Right cardiac atrium (tissue), 5 donors: Measurements from ENCODE around the gene MISP. TPM values are rescaled to one million over a fixed set of nuclear protein-coding genes. Genes with fewer than 3 reads are reported as not detected.
"Not testable (repeated sequence)": the region's sequence is repeated elsewhere in the genome, so short reads cannot be mapped to it uniquely, and the experiment has no call there.

Experiments
- ATAC-seq, 2 donors: fragments of 200-7000 bp; cut with Tn5 transposase; one replicate each; pipeline versions ENCODE4 v1.8.0 to v1.9.1; 2020; ENCODE audit warnings: moderate library complexity in 2 of 2, mild to moderate bottlenecking in 1 of 2
- DNase-seq, 3 donors: peaks; one replicate each; pipeline ENCODE4 v3.0.0-alpha.2; 2020
- H3K27ac ChIP-seq: one replicate; pipeline ENCODE4 v1.5.1; 2013; ENCODE audit warnings: mild to moderate bottlenecking, low read length, control low read depth, moderate library complexity
- H3K27me3 ChIP-seq: one replicate; pipeline ENCODE4 v1.6.1; 2013; ENCODE audit not compliant: control insufficient read depth, insufficient read depth
- H3K4me1 ChIP-seq: one replicate; pipeline ENCODE4 v1.6.1; 2013; ENCODE audit warnings: low read length; ENCODE audit not compliant: control insufficient read depth, insufficient read depth
- H3K4me3 ChIP-seq: one replicate; pipeline ENCODE4 v1.5.1; 2013; ENCODE audit warnings: low read length, control low read depth
- H3K9me3 ChIP-seq: one replicate; pipeline ENCODE4 v1.6.1; 2013; ENCODE audit warnings: low read length; ENCODE audit not compliant: control insufficient read depth
- WGBS: extraction: QIAGEN DNeasy Blood & Tissue Kit; methylation state at CpG from one replicate; pipeline ENCODE4 v1.1.7; 2013; 5-methylcytosine and 5-hydroxymethylcytosine counted together
- intact Hi-C, 4 donors: fragments of 100-400 bp; cut with DNase I; formaldehyde crosslinking; loops; one replicate each; pipeline versions ENCODE4 v1.11.0 to v1.14.0; 2022 to 2023
- long read RNA-seq, 4 donors: library from polyadenylated mRNA; unstranded; transcript quantifications; one replicate each; pipeline ENCODE4 v2.0.0, GENCODE V29; 2020 to 2021
- polyA plus RNA-seq: library from polyadenylated mRNA; stranded (reverse); fragments of 200-250 nt; gene quantifications from one replicate; pipeline ENCODE4 v1.2.3, GENCODE V29; 2013
- total RNA-seq, 4 donors: library from RNA; stranded (reverse); fragmentation: NEBNext Ultra II Directional; extraction: Animal tissue kit (Norgen Biotek cat#: 25700); gene quantifications; one replicate each; pipeline ENCODE4 v1.2.1, GENCODE V29; 2021
- donor health status: healthy with polysubstance abuse.
- donor health status: DM: no; HTN: yes; CAD: no.
- donor health status: DM: no; HTN: no; CAD: no.
- donor health status: DM: no; HTN: yes; CAD: no; lungs with severe emphysema.
- donor health status: DM: yes; HTN: yes; CAD: no.

MISP gene
- total RNA-seq (under 1 TPM in 1 of 4 donors, not detected in 3; 0.22 TPM), polyA plus RNA-seq (0.02 TPM)
- long read RNA-seq, donor 1 = 0 reads
- long read RNA-seq, donor 2 = 0 reads
- long read RNA-seq, donor 3 = 0 reads
- long read RNA-seq, donor 4 = 0 reads

GRCh38 chr19:750640-751423 lies at the start of gene MISP:
Gene MISP (plus strand): TSS chr19:751112. CDS start chr19:756947, 5,835 bp downstream.
- Histone ChIP-seq H3K9me3 (no peaks in the 10 kb centered on the region), H3K27ac (no peak within 1 kb of the TSS), H3K4me1 (no peaks in the 10 kb centered on the region), H3K27me3 (no peaks in the 10 kb centered on the region), H3K4me3 (no peak within 1 kb of the TSS)
- peak in 1 of 3 donors; percentile 57 for DNase-seq
- intact Hi-C loops = no loop called here
- peak; percentile 1 to 25 for ATAC-seq
- 64% methylated on average over 31 of the region's 31 CpGs for WGBS

GRCh38 chr19:702847-703246 lies 48.1 kb upstream of the MISP start:
- H3K4me3 ChIP-seq, H3K27me3 ChIP-seq, H3K4me1 ChIP-seq, intact Hi-C loops, H3K9me3 ChIP-seq, DNase-seq, ATAC-seq, H3K27ac ChIP-seq: not testable (repeated sequence)
- WGBS = 74% methylated on average over 6 of the region's 6 CpGs

- Histone ChIP-seq H3K4me1 (peaks cover 2% of the 10 kb centered on the region), H3K9me3 (no peaks in the 10 kb centered on the region), H3K4me3 (peak overlapping the region; percentile 19), H3K27me3 (no peaks in the 10 kb centered on the region), H3K27ac (peak overlapping the region; percentile 8)
- intact Hi-C loops = no loop called here
- ATAC-seq (no peak), DNase-seq (no peak)
- WGBS = 42% methylated on average over 4 of the region's 4 CpGs
Observed at GRCh38 chr19:703329-703650, 47.6 kb upstream of the MISP start.

- Histone ChIP-seq H3K4me1 (peaks cover 2% of the 10 kb centered on the region), H3K27ac (peak overlapping the region; percentile 8), H3K27me3 (no peaks in the 10 kb centered on the region), H3K4me3 (peak overlapping the region; percentile 19), H3K9me3 (no peaks in the 10 kb centered on the region)
- 5% methylated on average over 50 of the region's 50 CpGs for WGBS
- DNase-seq (peak; percentile 91 to 97 (median 95)), ATAC-seq (peak; percentile 91 to 92)
- intact Hi-C loops = no loop called here
Observed at GRCh38 chr19:703651-704446, 47.1 kb upstream of the MISP start.

GRCh38 chr19:704447-704741 lies 46.5 kb upstream of the MISP start:
- Histone ChIP-seq H3K4me3 (no peak overlapping the region), H3K27ac (no peak overlapping the region), H3K4me1 (peaks cover 2% of the 10 kb centered on the region), H3K9me3 (no peaks in the 10 kb centered on the region), H3K27me3 (no peaks in the 10 kb centered on the region)
- no peak for ATAC-seq
- intact Hi-C loops = no loop called here
- no peak for DNase-seq
- WGBS = 32% methylated on average over 14 of the region's 14 CpGs

GRCh38 chr19:708154-709143 lies 42.5 kb upstream of the MISP start, which contains the start of gene PALM:
Gene PALM (plus strand): TSS chr19:708935. CDS start chr19:709147, 212 bp downstream.
- 6% methylated on average over 77 of the region's 93 CpGs for WGBS
- no peaks in the 10 kb centered on the region for H3K27me3 ChIP-seq
- H3K4me3 ChIP-seq = peak within 1 kb of the TSS; percentile 100
- DNase-seq = peak; percentile 59 to 84 (median 83)
- peak; percentile 9 to 19 for ATAC-seq
- peak within 1 kb of the TSS; percentile 82 for H3K27ac ChIP-seq
- H3K9me3 ChIP-seq = no peaks in the 10 kb centered on the region
- peaks cover 2% of the 10 kb centered on the region for H3K4me1 ChIP-seq
- intact Hi-C loops = no loop called here

- ATAC-seq (peak; percentile 7 to 11), DNase-seq (peak in 2 of 3 donors; percentile 66 to 72)
- 3% methylated on average over 78 of the region's 78 CpGs for WGBS
- intact Hi-C loops = no loop called here
- Histone ChIP-seq H3K4me3 (peak overlapping the region; percentile 100), H3K27me3 (no peaks in the 10 kb centered on the region), H3K4me1 (peaks cover under 1% of the 10 kb centered on the region), H3K27ac (peak overlapping the region; percentile 71), H3K9me3 (no peaks in the 10 kb centered on the region)
Observed at GRCh38 chr19:709196-709964, 41.5 kb upstream of the MISP start.

- Histone ChIP-seq H3K27ac (peak overlapping the region; percentile 71), H3K9me3 (no peaks in the 10 kb centered on the region), H3K27me3 (no peaks in the 10 kb centered on the region), H3K4me1 (no peaks in the 10 kb centered on the region), H3K4me3 (peak overlapping the region; percentile 100)
- DNase-seq = peak; percentile 84 to 92 (median 91)
- peak; percentile 68 to 80 for ATAC-seq
- 21% methylated on average over 27 of the region's 27 CpGs for WGBS
- intact Hi-C loops = no loop called here
Observed at GRCh38 chr19:709965-710571, 40.8 kb upstream of the MISP start.

- WGBS = 67% methylated on average over 21 of the region's 21 CpGs
Observed at GRCh38 chr19:710767-711166, 40.1 kb upstream of the MISP start.

More at GRCh38 chr19:710767-711166, 40.1 kb upstream of the MISP start:
- Histone ChIP-seq H3K4me3 (peak overlapping the region; percentile 100), H3K27ac (peak overlapping the region; percentile 62), H3K27me3 (no peaks in the 10 kb centered on the region), H3K9me3 (no peaks in the 10 kb centered on the region), H3K4me1 (no peaks in the 10 kb centered on the region)
- intact Hi-C loops = no loop called here
- peak in 2 of 3 donors; percentile 71 to 73 for DNase-seq
- ATAC-seq = peak in 1 of 2 donors; percentile 18
